Stimulated activated CD4-positive, alpha-beta T cell treated with anti-CD3 and anti-CD28 coated beads, TNF-alpha, amount 100 ng/mL, for 48 hours (primary cell): ENCODE results near the gene TMEM151B.
"Not testable (repeated sequence)": the region's sequence is repeated elsewhere in the genome, so short reads cannot be mapped to it uniquely, and the experiment has no call there.

Experiments used
- DNase-seq, 3 donors: peaks; one replicate each; pipeline ENCODE4 v3.0.0-alpha.2; 2020; ENCODE audit warnings: low read depth in 3 of 3

TMEM151B gene

DNA sequence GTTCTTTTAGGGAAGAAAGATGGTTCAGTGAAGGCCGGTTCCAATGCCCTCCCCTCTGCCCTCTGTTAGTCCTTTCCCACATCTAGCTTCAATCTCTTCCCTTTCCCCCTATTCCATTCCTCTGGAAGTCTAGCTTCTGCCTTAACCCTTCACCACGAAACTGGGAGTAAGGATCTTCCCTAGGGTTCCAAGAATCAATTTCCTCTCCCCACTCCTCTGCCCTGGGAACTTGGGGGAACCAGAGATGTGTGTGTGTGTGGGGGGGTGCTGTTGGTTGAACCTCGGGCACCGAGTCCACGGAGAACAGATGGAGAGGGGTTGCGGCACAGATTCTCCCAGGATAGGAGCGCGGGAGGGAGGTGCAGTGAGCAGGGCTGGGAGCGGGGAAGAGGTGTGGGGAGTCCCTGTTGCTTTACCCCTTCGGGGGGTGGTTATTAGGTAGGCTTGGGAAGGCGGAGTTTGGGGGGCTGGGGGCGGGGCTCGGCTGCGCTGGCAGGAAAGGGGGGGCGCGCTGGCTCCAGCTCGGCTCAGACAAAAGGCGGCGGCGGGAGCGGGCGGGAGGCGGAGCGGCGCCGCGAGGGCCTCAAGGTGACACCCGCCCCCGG, at the start of gene TMEM151B:
TSS of gene TMEM151B (plus strand) at position 530 of the 605 bp plus-strand sequence. CDS start 293 bp downstream, outside the sequence.
- no peak for DNase-seq

DNA sequence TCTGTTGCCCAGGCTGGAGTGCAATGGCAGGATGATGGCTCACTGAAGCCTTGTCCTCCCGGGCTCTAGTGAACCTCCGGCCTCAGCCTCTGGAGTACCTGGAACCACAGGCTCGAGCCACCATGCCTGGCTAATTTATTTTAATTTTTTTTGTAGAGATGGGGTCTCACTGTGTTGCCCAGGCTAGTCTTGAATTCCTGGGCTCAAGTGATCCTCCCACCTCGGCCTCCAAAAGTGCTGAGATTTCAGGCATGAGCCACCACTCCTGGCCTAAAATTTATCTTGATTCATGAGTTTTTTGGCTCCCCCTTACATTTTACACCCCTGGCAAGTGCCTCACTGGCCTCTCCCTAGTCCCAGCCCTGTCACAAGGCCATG, 49.3 kb upstream of the TMEM151B start:
- no peak for DNase-seq

DNA sequence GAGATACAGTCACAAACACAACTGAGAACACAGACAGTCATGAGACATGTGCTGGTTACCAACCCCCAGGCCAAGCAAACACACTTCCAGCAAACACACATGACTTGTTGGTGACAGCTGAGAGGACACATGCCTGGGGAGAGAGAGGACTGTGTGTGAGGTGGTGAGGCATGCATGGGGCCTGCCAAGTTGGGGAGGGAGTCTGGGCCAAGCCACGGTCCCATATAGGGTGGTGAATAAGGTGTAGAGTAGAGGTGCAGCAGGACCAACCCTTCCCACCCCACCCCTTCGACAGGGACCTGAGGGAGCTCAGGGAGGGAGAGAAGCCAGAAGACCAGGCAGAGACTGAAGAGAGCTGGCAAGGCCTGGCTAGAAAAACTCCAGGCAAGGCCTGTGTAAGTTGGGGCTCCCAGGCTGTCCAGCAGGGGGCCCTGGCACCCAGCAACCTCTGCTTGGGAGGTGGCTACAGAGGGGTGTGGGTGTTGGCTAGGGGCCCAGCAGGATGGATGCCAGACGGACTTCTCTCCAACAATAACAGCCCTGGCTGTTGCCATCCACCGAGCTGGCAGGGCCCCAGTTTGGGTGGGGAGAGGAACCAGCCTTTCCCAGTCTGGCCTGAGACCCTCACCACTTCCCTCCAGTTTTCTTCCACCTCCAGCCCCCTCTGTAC, 48.8 kb upstream of the TMEM151B start:
- peak; percentile 45 to 73 (median 69) for DNase-seq

DNA sequence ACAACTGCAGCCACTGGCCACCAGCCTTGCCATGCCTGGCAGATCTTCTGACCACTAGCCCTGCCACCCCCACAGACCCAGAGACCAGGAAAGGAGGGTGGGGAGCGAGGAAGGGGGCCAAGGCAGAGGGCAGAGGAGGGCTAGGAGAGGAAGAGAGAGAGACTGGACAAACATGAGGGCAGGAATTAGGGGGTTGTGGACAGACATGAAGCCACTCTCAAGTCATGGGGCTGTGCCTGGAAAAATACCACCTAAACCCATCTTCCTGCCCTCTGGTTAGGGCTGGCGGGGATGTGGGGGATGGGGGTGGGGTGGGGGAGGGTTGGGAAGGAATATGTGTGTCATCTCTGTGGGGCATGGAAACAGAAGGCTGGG, 48.3 kb upstream of the TMEM151B start:
- DNase-seq, result no peak

DNA sequence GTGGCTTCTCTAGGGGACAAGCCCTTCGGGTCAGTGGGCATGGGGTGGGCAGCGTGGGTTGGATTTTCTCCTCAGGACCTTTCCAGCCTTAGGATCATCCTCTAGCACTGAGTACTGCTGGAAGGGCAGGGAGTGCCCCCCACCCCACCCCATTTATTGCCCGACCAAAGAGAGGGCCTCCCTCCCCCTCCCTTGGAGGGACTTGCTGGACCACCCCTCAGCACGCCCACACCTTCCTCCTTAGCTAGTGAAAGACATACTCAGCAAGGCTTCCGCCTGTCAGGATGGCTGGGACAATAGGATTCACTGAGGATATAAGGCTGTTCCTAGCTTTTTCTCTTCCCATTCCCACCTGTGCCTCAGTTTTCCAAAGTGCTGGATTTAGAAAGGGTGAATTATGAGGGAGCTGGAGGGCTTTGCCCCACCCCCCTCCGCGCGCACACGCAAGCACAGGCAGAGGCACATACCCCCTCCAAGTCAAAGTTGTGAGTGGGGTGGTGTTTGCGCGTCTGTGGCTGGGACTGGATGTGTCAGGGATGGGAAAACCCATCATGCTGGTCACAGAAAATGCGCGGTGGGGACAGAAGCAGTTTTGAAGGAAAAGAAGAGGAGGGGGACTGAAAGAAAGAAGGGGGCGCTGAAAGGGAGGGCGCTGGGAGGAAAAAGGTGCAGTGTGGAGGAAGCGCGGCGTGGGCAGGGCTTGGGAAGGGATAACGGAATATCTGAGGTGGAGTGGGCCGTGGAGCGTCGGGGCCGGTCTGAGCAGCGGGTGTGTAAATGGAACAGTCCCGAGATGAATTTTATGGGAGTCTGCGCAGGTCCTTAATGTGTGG, 47.5 kb upstream of the TMEM151B start:
- DNase-seq, result no peak

DNA sequence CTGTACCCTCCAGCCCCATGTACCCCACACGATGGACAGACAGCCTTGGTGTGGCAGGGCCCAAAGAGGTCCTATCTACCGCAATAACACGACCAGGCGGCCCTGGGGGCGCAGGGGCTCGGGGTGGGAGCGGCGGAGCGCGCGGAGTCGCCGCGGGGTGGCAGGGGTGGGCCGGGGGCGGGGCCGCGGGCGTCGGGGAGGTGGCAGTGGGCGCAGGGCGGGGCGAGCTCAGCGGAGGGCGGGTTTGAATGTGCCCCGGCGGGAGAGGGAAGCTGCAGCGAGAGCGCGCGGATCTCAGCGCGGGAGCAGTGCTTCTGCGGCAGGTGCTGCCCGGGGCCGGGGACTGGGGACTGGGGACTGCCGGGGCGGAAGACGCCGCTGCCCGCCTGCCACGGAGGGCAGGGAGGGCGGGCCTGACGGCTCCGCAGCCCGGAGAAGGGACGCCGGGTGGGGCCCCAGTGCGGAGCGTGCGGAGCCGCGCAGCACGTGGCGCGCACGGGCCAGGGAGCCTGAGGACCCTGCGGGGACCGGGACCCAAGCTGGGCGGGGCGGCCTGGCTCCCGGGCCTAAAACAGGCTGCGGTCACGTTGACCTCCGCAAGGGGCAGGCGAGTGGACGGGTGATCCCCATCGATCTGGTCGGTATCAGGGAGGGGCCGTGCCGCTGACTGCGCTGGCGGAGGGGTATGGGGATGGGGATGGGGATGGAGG, 46.8 kb upstream of the TMEM151B start, which contains the start of gene SLC29A1:
TSS of gene SLC29A1 (plus strand) at position 277 of the 710 bp plus-strand sequence. CDS start 3,719 bp downstream, outside the sequence.
- DNase-seq, result peak; percentile 67 to 89 (median 69)

DNA sequence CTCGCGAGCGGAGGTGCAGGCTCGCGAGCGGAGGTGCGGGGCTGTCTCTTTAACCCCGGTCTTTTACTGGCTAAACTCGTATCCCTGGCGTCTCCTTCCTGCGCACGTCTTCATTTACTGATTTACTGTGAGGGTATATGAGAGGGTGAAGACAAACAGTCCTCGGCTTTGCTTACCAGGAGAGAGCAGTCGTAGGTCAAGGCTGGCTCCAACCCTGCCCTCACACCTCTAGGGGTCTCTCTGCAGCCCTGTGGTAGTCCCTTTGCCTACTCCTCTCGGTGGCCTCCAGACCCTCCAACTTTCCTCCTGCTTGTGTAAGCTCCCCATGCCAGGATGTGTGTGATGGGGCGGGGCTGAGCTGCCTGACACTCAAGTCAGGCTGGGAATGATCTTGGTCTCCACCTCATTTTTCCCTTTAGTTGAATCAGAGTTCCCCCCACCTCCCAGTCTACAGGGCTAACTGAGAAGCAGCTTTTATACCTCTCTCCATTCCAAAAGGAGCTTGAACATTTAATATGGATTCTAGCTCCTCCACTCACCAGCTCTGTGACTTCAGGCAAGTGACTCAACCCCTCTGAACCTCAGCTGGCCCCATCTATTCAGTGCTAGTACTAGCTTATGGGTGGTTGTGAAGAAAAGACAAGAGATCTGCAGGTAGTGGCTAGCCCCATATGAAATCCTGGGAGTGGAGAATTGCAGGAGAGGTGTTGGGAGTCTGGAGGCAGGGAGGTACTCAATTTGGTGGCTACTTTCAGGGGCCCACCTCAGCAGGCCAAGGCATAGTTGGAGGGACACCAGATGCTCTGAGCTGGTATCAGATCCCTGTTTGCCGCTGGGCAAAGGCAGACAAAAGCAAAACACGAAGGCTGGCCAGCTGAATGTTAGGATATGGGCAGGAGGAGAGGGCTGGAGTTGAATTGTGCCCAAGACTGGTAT, 46.0 kb upstream of the TMEM151B start:
- DNase-seq, result no peak

DNA sequence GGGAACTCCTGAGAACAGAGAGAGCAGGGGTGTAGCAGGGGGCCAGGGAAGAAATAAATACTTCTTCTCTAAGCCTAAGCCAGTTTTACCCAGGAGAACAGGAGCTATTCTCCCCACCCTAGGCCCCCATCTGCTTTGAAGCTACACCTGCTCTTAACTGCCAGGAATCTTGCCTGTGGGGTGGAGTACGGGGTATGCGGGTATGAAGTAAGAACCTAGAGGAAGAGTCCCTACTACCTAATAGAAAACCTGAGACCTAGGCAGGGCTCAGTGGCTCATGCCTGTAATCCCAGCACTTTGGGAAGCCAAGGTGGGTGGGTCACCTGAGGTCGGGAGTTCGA, 45.3 kb upstream of the TMEM151B start:
- no peak for DNase-seq

DNA sequence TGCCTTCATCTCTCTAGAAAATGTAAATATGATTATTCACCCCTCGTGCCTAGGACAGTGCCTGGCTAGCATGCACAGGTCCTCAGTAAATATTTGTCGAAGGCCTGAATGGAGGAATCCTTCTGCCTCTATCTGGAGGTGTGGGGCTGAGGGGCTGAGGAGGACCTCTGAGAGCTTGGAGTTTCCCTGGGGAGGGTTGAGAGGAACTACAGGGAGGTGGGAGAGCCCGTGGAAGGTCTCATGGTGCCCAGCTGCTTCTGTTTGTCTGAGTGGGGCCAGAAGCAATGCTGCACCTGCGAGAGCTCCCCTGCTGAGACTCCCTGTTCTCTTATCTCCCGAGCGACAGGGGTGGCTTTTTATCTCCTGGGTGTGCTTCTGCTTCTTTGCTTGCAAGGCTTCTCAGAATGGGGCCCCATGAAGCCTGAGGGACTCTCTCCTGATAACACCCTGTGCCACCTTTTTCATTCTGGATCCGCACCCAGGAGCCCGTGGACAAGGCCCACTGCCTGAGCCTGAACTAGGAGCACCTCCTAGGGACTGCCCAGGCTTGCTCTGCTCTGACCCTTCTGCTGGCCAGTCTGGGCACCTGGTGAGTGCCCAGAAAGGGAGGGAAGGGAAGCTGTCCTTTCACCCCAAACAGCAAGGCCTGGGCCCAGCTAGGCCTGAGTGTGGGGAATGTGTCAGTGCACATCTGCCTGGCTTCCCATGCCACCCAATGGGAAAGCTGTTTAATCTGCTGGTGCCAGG, 44.5 kb upstream of the TMEM151B start:
- DNase-seq, result no peak

DNA sequence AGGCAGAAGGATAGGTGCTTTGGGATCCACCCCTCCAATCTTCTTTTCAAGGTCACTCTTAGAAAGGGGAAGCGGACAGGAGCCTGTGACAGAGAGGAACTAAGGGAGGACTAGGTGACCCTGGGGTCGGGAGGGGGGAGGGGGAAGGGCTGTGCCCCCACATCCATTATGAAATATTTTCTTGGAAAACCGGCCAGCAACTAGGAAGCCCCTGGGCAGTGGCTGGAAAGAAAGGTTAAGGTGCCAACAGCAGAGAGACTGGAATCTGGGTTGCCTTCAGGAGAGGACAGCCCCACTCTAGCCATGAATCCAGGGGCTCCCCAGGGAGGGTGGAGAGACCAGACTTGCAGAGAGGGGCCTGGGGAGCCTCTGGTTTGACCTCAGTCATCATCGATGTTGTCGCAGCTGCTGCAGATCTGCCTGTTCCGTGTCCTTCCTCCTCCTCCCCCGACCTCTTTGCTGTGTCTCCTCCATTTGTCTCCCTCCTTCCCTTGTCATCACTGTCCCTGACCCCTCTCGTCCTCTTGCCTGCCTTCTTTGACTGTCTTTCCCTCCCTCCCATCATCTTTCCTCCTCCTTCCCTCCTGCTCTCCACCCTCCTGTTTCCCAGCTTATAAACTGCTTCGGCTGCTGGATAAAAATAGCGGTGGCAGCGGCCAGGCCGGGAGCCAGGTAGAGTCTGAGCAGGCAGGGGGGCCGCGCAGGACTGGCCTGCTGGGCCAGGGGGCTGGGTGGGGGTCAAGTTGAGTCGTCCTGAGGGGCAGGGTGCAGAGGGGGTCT, 43.7 kb upstream of the TMEM151B start:
- DNase-seq, result no peak

DNA sequence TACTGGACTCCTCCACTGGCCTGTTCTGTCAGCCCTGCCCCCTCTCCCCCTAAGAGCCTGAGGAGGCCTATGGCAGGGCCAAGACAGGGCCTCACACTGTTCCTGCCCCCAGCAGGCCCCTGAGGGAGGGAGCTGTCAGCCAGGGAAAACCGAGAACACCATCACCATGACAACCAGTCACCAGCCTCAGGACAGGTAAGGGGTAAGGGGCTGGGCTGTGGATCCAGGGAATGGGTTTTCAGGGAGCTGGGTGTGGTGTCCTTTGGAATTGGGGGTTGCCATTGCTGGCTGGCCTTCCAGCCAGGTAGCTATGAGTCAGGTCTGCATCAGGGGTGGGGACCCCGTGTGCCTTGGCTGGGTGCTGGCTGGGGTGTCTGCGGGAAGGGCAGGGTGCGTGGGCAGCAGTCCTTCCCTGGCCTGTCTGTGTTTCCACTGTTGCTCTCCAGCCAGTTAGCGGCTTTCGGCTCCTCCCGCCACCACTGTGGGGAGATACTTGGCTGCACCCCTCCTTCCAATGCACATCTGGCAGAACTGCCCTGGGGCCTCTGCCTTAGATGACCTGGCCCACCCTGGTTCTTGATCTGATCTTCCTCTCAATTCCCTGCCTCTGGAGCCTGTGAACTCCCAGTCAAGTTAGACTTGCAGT, 43.0 kb upstream of the TMEM151B start:
- no peak for DNase-seq

DNA sequence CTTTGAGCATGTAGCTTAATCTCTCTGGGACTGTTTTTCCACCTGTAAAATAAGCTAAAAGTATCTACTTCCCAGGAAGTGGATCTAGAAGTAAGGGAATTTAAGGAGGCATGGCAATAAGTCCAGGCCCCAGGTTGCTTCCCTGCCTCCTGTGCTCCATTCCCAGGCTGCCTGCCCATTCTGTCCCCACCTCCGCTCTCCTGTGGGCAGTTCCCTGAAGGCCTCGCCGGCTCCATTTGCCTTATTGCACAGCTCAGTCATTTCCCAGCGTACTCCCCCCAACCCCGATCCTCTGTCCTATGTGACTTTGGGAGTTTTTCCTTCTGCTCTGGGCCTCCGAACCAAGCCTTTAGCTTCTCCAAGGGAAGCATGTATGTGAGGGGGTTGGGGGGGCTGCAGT, 42.2 kb upstream of the TMEM151B start:
- no peak for DNase-seq

DNA sequence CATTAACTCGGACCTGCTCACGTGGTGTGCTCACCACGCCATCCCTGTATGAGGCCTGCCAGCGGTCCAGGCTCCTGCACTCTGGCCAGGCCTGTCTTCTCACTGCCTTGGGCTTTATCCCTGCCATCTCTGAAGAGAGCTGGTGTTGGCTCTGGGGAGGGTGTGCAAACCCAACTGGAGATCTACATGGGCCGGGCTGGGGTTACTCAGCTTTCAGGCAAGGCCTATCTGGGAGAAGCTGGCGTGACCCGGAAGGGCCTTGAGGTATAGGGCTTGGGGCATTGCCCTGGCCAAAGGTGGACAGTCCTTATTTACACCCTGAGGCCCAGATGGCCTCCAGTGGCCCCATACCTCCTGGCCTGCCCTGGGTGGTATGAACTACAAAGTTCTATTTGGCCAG, 41.8 kb upstream of the TMEM151B start:
- DNase-seq, result no peak

DNA sequence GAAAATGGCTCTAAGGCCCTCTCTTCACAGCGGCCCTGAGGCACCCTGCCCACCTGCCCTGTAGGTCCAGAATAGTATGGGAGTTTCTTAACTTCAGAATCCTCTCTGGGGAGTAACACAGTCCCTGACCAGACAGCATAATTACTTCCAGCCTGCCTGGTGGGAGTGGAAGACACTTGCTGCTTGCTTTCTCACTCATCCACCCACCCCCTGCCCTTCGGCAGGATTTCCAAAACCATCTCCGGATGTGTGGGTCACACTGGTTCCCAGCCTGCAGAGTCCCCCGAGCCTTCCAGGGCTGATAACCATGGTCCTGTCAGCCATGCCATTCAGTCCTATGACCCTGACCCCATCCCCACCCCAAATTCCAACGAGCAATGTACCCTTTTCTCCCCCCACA, 41.4 kb upstream of the TMEM151B start:
- DNase-seq, result no peak

DNA sequence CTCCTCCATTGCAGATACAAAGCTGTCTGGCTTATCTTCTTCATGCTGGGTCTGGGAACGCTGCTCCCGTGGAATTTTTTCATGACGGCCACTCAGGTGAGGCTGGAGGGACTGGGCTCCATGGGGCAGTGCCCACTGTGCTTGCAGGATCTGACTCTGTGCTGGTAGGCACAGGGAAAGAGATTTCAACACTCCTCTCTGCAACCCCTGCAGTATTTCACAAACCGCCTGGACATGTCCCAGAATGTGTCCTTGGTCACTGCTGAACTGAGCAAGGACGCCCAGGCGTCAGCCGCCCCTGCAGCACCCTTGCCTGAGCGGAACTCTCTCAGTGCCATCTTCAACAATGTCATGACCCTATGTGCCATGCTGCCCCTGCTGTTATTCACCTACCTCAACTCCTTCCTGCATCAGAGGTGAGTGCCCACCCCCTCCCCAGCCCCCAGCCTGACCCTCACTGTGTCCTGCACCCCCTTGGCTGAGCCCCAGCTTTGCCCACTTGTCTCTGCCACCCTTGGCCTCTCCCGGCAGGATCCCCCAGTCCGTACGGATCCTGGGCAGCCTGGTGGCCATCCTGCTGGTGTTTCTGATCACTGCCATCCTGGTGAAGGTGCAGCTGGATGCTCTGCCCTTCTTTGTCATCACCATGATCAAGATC, 40.7 kb upstream of the TMEM151B start:
- no peak for DNase-seq

DNA sequence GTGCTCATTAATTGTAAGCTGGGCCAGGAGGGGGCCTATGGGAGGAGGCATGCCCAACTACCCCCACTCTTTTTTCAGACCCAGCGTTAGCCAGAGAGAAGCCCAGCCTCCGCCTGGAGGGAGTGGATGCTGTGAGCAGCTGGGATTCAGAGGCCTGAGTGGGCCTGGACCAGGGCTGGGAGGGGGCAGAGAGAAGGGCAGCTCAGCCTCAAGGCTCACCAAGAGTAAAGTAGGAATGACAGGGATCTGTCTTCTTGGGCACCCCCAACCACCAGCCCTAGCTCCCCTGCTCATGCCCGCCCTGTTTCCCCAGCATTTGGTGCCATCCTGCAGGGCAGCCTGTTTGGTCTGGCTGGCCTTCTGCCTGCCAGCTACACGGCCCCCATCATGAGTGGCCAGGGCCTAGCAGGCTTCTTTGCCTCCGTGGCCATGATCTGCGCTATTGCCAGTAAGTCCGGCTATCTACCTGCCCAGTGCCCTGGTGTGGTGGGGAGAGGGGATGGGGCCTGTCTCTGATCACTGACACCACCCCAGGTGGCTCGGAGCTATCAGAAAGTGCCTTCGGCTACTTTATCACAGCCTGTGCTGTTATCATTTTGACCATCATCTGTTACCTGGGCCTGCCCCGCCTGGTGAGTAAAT, 40.1 kb upstream of the TMEM151B start:
- DNase-seq, result no peak

DNA sequence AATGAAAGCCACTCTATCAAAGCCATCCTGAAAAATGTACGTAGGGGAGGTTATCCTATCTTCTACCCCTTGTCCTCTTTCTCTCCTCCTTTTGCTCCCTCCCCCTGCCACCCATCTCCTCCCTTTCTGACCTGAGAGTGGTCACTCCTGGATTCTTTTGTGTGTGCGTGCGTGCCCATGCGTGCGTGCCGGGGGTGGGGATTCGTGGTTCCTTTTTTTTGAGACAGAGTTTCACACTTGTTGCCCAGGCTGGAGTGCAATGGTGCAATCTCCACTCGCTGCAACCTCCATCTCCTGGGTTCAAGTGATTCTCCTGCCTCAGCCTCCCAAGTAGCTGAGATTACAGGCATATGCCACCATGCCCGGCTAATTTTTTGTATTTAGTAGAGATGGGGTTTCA, 38.8 kb upstream of the TMEM151B start:
- DNase-seq, result not testable (repeated sequence)
